Activated CD4-positive, alpha-beta memory T cell treated with anti-CD3 and anti-CD28 coated beads, Interleukin-2, amount 10 ng/mL, durations not matched to agents 7 days and 5 days (primary cell): Measurements from ENCODE around the gene RASGRP2. TPM values are rescaled to one million over a fixed set of nuclear protein-coding genes. Genes with fewer than 3 reads are reported as not detected.
A peak's percentile ranks its signal among the peaks of the same experiment; 100 is the strongest.

Source experiments
- CTCF ChIA-PET: fragments of 350-600 bp; sonication (Branson Sonifier 250); formaldehyde crosslinking; loops from one replicate; lab custom pipeline; 2021; ENCODE audit warnings: antibody characterized with exemption, inconsistent platforms; lab: Charles Lee
- POLR2A ChIA-PET: fragments of 350-600 bp; sonication (Branson Sonifier 250); formaldehyde crosslinking; loops from one replicate; lab custom pipeline; 2021; ENCODE audit warnings: antibody characterized with exemption; lab: Charles Lee
- DNase-seq: peaks from one replicate; pipeline ENCODE4 v3.0.0-alpha.2; 2020
- H3K27ac Mint-ChIP-seq: one replicate; pipeline ENCODE4 v1.8.0; 2021; ENCODE audit warnings: mild to moderate bottlenecking, mixed read lengths
- H3K27me3 Mint-ChIP-seq: one replicate; pipeline ENCODE4 v1.8.0; 2021; ENCODE audit warnings: mixed read lengths
- H3K36me3 Mint-ChIP-seq: one replicate; pipeline ENCODE4 v1.8.0; 2021; ENCODE audit warnings: low read depth, mixed read lengths
- H3K4me1 Mint-ChIP-seq: one replicate; pipeline ENCODE4 v1.8.0; 2021; ENCODE audit warnings: mixed read lengths
- H3K4me3 Mint-ChIP-seq: one replicate; pipeline ENCODE4 v1.8.0; 2021; ENCODE audit warnings: mild to moderate bottlenecking, mixed read lengths
- H3K9me3 Mint-ChIP-seq: one replicate; pipeline ENCODE4 v1.8.0; 2021; ENCODE audit warnings: mixed read lengths
- total RNA-seq, 2 experiments: library from RNA; stranded (reverse); gene quantifications; one replicate each; pipeline ENCODE4 v1.2.3, GENCODE V29; 2021

The RASGRP2 gene
- total RNA-seq, 2 experiments from 2014 or later: 179 to 183 TPM

DNA sequence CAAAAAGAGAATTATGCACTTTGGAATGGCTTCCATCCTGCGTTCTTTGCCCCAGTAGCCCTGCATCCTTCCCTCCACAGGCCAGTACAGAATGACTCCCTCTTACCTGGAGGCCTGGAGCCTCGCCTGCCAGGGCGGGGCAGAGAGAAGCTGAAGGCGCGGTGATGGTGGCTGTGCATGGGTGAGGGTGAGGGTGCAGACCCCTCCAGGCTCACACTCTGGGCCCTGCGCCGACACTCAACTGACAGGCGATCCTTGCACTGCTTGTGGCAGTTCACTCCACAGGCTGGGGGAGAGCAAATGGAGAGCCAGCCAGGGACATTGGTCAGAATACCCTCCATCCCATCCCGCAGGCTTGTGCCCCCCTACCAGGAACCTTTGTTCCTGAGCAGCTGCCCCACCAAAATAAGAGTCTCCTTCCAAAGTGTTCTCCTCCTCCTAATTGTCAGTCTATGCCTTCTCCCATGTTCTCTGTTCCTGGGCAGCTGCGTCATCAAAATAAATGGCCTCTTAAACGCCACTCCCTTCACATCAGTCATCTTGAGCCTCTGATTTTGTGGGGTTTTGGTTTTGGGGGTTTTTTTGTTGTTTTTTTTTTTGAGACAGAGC, 15.1 kb downstream of the RASGRP2 start:
- POLR2A ChIA-PET: no interaction called here

DNA sequence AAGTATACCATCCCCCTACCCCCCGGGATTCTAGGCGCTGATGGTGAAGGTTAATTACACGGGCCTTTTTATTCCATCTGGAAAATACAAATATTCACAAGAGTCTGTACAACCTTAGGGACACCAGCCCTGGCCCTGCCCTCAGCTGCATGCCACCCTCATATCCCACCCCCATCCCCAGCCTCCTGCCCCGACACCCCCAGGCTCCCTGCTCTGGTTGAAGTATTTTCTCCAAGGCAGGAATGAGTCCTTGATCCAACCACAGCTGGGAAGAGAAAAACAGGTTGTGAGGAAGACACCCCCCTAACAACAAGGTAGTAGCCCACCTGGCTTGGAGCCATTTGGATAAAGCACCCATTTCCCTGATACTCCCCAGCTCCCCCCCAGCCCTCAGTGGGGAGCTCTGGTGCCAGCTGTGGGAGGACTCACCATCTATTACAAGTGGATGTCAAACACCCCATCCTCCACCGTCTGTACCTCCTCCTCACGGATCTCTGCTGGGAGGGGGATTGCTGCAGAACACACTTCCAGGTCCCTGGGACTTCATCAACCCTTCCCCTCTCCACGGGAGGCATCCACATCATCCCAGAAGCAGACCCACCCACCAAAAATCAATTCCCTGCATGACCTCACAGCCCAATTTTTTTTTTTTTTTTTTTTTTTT, 16.9 kb downstream of the RASGRP2 start:
- DNase-seq: no peak
- no peak overlapping the region for H3K4me3 Mint-ChIP-seq
- ChIA-PET CTCF (no interaction called here), POLR2A (interaction anchor here (1.1 kb wide), 2 partner anchors 18 to 36 kb away, joined by 3 read pairs; no protein-coding TSS in a partner anchor)
- H3K4me1 Mint-ChIP-seq: peaks cover 10% of the 10 kb centered on the region
- H3K36me3 Mint-ChIP-seq: peaks cover 43% of the 10 kb centered on the region
- H3K9me3 Mint-ChIP-seq: no peaks in the 10 kb centered on the region
- H3K27me3 Mint-ChIP-seq: peaks cover 5% of the 10 kb centered on the region
- H3K27ac Mint-ChIP-seq: no peak overlapping the region

More for the DNA sequence above, 15.1 kb downstream of the RASGRP2 start:
- Mint-ChIP-seq H3K4me3 (no peak overlapping the region), H3K27me3 (no peaks in the 10 kb centered on the region), H3K9me3 (no peaks in the 10 kb centered on the region), H3K36me3 (peaks cover 50% of the 10 kb centered on the region), H3K4me1 (peaks cover 11% of the 10 kb centered on the region), H3K27ac (no peak overlapping the region)
- CTCF ChIA-PET: no interaction called here
- DNase-seq: no peak

- Mint-ChIP-seq H3K27me3 (peaks cover 13% of the 10 kb centered on the region), H3K27ac (no peak overlapping the region), H3K4me3 (no peak overlapping the region), H3K36me3 (peaks cover 35% of the 10 kb centered on the region), H3K9me3 (no peaks in the 10 kb centered on the region), H3K4me1 (peaks cover 10% of the 10 kb centered on the region)
- CTCF ChIA-PET: no interaction called here
- POLR2A ChIA-PET: interaction anchor here (1.1 kb wide), 2 partner anchors 19 to 37 kb away, joined by 3 read pairs; no protein-coding TSS in a partner anchor
- no peak for DNase-seq
Observed at GRCh38 chr11:64726211-64726641, 17.7 kb downstream of the RASGRP2 start.

- peaks cover 25% of the 10 kb centered on the region for H3K27me3 Mint-ChIP-seq
- no peaks in the 10 kb centered on the region for H3K9me3 Mint-ChIP-seq
- H3K4me3 Mint-ChIP-seq: no peak overlapping the region
- peaks cover 27% of the 10 kb centered on the region for H3K36me3 Mint-ChIP-seq
- no peak for DNase-seq
- H3K27ac Mint-ChIP-seq: no peak overlapping the region
- CTCF ChIA-PET: no interaction called here
- POLR2A ChIA-PET: interaction anchor here (0.7 kb wide), 1 partner anchor 20 kb away, joined by 3 read pairs; no protein-coding TSS in a partner anchor
- peaks cover 10% of the 10 kb centered on the region for H3K4me1 Mint-ChIP-seq
Observed at GRCh38 chr11:64724863-64725532, 18.9 kb downstream of the RASGRP2 start.

GRCh38 chr11:64723907-64724862, 19.8 kb downstream of the RASGRP2 start:
- no peak overlapping the region for H3K27ac Mint-ChIP-seq
- POLR2A ChIA-PET: no interaction called here

DNA sequence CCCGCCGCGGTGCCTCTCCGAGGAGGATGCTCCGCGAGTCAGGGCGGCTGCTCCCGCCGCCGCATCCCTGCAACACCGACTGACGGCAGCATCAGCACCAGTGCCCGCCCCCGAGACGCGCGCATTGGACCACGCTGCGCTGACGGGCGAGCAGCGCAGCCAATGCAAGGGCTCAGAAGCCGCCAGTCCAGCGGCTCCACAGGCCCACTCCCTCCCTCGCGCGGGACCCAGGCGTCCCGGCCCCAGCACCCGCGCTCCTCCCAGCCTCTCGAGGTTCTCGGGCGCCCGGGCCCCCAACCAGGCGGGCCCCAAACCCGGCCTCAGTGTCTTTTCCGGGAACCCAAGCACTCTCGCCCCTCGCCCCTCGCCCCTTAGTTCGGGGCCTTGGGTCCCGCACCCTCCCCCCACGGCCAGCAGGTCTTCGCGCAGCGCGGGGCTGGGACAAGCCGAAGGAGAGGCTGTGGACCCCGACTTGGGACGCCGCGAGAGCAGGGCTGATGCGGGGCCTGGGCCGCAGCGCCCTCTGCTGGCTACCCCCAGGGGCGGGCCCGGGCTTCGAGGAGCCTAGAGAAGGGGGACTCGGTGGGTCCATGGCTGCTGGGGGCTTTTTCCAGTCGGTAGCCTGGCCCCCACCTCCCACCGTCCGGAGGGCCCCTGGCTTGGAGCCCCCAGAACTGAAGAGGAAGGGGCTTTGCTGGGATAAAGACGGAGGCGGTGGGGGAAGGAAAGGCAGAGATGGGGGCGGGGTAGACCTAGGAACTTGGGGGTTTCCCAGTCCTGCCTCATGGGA, 20.6 kb downstream of the RASGRP2 start, which contains the start of gene NRXN2:
TSS of gene NRXN2 (minus strand) at position 81 of the 790 bp plus-strand sequence. CDS start 9,498 bp downstream, outside the sequence.
- Mint-ChIP-seq H3K27ac (no peak within 1 kb of the TSS), H3K9me3 (no peaks in the 10 kb centered on the region), H3K4me1 (peaks cover 10% of the 10 kb centered on the region), H3K27me3 (peaks cover 36% of the 10 kb centered on the region), H3K4me3 (peak within 1 kb of the TSS; percentile 60), H3K36me3 (peaks cover 14% of the 10 kb centered on the region)
- DNase-seq: peak; percentile 90
- POLR2A ChIA-PET: no interaction called here
- CTCF ChIA-PET: no interaction called here

More at GRCh38 chr11:64723907-64724862, 19.8 kb downstream of the RASGRP2 start:
- CTCF ChIA-PET: no interaction called here
- H3K4me3 Mint-ChIP-seq: peak overlapping the region; percentile 60
- H3K27me3 Mint-ChIP-seq: peaks cover 31% of the 10 kb centered on the region
- no peaks in the 10 kb centered on the region for H3K9me3 Mint-ChIP-seq
- H3K4me1 Mint-ChIP-seq: peaks cover 10% of the 10 kb centered on the region
- no peak for DNase-seq
- peaks cover 20% of the 10 kb centered on the region for H3K36me3 Mint-ChIP-seq

DNA sequence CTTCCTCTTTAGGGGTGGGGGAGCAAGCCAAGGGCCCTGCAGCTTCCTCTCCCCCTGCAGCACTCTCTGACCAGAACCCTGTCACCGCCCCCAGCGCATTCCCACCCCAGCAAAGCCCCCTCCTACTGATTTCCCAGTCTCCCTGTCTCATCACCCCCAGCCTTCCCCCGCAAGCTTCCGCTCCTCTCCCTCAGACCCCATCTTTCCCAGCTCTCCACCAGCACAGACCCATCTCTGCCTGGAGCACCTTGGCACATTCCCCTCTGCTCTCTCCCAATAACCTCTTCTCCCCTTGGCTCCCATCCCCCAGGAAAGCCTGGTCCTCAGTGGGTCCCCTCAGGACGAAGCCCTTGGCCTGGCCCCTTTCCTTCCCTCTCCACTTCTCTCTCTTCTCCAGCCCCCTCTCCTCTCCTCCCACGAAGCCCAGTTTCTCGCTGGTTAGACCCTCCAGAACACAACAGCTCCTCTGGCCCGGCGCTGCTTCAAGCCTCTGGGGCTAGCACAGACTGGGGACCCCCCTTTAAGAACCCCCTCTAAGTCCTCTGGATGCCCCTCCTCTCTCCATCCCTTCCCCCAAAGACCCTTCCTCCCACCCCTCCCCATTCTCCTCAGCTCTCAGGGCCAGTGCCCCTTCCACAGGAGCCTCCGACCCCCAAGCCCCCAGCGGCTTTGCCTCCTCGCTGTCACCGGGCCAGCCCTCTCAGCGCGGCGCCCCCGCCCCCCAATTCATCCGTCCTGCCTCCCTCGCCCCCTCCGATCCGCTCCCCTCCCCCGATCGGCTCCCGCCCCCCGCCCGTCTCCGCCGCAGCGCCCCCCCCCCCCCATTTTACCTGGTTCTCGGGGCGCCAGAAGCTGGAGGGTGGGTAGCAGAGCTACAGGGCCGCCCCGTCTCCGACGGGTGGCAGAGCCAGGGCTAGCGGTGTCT, 21.5 kb downstream of the RASGRP2 start:
- ChIA-PET CTCF (interaction anchor here (1.0 to 1.2 kb wide), 2 partner anchors 10 to 34 kb away, joined by 3 to 4 read pairs; no protein-coding TSS in a partner anchor), POLR2A (interaction anchor here (1.4 kb wide), 1 partner anchor 34 kb away, joined by 4 read pairs; no protein-coding TSS in a partner anchor)
- Mint-ChIP-seq H3K4me1 (peaks cover 10% of the 10 kb centered on the region), H3K27ac (no peak overlapping the region), H3K4me3 (peak overlapping the region; percentile 24), H3K36me3 (peaks cover 9% of the 10 kb centered on the region), H3K9me3 (no peaks in the 10 kb centered on the region), H3K27me3 (peaks cover 44% of the 10 kb centered on the region)
- DNase-seq: no peak

- no peaks in the 10 kb centered on the region for H3K9me3 Mint-ChIP-seq
- ChIA-PET POLR2A (interaction anchor here (1.4 kb wide), 1 partner anchor 32 kb away, joined by 4 read pairs; no protein-coding TSS in a partner anchor), CTCF (interaction anchor here (1.2 kb wide), 1 partner anchor 33 kb away, joined by 4 read pairs; no protein-coding TSS in a partner anchor)
- no peak overlapping the region for H3K27ac Mint-ChIP-seq
- H3K27me3 Mint-ChIP-seq: peaks cover 54% of the 10 kb centered on the region
- H3K4me3 Mint-ChIP-seq: no peak overlapping the region
- peaks cover 10% of the 10 kb centered on the region for H3K4me1 Mint-ChIP-seq
- H3K36me3 Mint-ChIP-seq: no peaks in the 10 kb centered on the region
- DNase-seq: no peak
Observed at GRCh38 chr11:64721359-64721699, 22.6 kb downstream of the RASGRP2 start.

DNA sequence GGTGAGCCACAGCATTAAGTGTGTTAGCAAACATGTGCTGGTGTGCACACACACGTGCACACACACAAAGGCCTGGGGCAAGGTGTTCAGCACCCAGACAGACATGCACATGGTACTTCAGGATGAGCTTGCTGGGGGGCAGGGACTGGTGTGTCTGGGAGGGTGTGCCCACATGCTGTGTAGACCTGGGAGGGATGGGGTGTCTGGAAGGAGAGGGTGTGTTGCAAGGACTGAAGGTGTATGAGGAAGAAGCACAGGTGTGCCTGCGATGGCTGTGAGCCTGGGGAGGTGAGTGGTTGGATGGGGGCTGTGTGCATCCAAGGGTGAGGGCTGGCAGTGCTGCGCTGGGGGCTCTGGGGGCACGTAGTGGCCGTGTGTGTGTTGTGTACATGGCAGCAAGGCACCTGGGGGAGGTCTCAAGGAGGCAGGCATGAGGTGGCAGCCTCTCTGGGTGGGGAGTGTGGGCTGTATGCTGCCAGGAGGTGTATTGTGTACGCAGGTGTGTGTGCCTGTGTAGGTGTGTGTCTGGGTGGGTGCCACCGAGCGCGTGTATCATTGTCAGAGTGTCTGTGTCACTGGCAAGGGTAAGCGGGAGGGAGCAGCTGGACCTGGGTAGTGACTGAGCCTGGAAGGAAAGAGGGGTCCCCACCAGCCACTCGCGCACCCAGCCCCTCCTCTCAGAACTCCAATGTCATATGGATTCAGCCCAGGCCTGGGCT, 23.1 kb downstream of the RASGRP2 start:
- ChIA-PET CTCF (interaction anchor here (1.3 kb wide), 1 partner anchor 32 kb away, joined by 3 read pairs; no protein-coding TSS in a partner anchor), POLR2A (no interaction called here)
- Mint-ChIP-seq H3K9me3 (no peaks in the 10 kb centered on the region), H3K4me1 (peaks cover 10% of the 10 kb centered on the region), H3K27me3 (peaks cover 59% of the 10 kb centered on the region), H3K36me3 (no peaks in the 10 kb centered on the region), H3K27ac (no peak overlapping the region), H3K4me3 (no peak overlapping the region)
- DNase-seq: no peak

DNA sequence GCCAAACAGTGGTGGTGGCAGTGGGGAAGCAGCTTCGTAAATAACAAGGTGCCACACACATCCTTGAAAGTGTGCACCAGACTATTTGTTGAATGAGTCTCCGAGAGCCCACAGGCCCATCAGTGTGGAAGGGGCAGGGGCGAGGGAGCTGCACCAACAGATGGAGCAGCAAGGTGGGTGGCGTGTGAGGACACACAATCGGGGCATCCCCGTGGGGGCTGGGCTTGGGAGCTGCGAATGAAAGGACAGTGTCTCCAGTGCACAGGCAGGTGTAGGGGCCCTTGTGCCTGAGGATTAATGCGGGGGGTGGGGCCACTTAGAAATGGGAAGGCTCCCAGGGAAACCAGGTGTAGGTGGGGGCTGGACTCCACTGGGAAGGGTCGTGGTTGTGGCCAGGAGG, 23.8 kb downstream of the RASGRP2 start:
- H3K27ac Mint-ChIP-seq: no peak overlapping the region
- H3K4me1 Mint-ChIP-seq: peaks cover 8% of the 10 kb centered on the region
- POLR2A ChIA-PET: no interaction called here
- DNase-seq: no peak
- H3K4me3 Mint-ChIP-seq: no peak overlapping the region
- no peaks in the 10 kb centered on the region for H3K9me3 Mint-ChIP-seq
- H3K27me3 Mint-ChIP-seq: peaks cover 63% of the 10 kb centered on the region
- CTCF ChIA-PET: interaction anchor here (1.3 kb wide), 1 partner anchor 31 kb away, joined by 3 read pairs; no protein-coding TSS in a partner anchor
- no peaks in the 10 kb centered on the region for H3K36me3 Mint-ChIP-seq
